Skin epidermis (tissue), 12 donors: ENCODE measurements around the gene DAPK2.

Experiments
- H3K27ac ChIP-seq, 21 experiments: fragments of 200-600 bp; sonication (generic) in 11 of 21; one replicate each; pipeline ENCODE4 v1.5.0; 2020; ENCODE audit warnings: mild to moderate bottlenecking in 3 of 21, inconsistent platforms in 2 of 21, moderate library complexity in 2 of 21
- H3K4me3 ChIP-seq, 7 experiments: fragments of 200-600 bp; sonication (generic) in 2 of 7; one replicate each; pipeline ENCODE4 v1.5.0; 2020; ENCODE audit warnings: inconsistent platforms in 2 of 7, mild to moderate bottlenecking in 2 of 7, moderate library complexity in 1 of 7

The DAPK2 gene

DNA sequence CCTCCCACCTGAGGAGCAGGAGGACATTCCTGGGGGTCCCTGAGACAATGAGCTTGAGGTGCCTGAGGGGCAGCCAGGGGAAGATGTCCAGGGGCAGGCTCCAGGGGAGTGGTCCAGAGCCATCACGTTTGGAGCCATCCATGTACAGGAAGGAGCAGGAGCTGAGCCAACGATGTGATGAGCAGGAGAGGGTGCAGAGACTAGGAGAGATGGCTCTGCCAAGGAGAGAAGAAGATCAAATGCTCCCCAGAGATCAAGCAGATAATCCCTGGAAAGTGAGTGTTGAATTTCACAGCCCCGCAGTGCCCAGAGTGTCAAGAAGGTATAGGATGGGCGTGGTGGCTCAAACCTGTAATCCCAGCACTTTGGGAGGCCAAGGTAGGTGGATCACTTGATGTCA is 114.7 kb downstream of the DAPK2 start:
- H3K27ac ChIP-seq = no peak overlapping the region

DNA sequence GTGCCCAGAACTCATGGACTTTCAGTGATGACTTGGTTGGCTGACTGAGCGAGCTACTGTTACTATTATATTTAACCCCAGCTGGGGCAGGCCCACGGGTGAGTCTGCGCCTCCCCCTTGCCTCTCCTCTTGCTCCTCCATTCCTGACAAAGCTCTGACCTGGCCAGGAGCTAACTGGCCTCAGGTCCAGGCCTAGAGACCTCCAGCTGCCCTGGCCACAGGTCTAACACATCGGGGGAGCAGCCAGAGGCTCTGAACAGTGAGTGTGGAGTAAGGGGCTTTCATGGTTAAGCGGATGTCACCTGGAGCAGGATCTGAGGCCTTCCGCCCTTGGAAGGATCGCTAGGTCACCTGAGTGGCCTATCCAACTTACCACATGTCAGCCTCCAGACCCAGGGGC is 116.3 kb downstream of the DAPK2 start:
- H3K27ac ChIP-seq = no peak overlapping the region

More for the DNA sequence above, 114.7 kb downstream of the DAPK2 start:
- H3K4me3 ChIP-seq = no peak overlapping the region

DNA sequence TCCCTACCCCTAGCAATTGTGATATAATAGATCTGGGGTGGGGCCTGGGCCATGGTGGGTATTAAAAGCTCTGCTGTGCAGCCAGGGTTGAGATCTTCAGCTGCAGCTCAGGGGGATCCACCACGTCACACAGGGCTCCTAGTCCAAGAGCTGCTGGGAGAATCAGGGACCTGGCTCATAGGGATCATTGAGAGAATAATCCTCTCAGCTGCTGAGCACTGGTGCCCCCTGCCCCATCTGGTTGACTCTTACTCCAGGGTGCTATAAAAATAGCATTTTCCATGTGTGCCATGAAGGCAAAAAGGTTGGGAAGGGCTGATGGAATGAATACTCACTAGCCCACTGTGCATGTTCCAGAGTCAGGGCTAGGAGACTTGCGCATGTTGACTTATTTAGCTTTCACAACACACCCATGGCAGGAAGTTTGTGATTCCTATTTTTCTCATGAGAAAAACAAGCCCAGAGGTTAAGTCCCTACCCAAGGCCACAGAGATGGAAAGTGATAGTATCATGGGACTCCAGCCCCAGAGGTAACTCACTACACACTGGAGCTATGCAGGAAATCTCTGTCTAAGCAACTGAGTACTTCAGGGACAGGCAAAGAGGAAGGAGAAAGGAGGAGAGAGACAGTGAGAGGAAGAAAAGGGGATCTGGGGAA is 118.0 kb downstream of the DAPK2 start:
- Histone ChIP-seq H3K27ac (no peak overlapping the region), H3K4me3 (no peak overlapping the region)

More for the DNA sequence above, 116.3 kb downstream of the DAPK2 start:
- H3K4me3 ChIP-seq = no peak overlapping the region

DNA sequence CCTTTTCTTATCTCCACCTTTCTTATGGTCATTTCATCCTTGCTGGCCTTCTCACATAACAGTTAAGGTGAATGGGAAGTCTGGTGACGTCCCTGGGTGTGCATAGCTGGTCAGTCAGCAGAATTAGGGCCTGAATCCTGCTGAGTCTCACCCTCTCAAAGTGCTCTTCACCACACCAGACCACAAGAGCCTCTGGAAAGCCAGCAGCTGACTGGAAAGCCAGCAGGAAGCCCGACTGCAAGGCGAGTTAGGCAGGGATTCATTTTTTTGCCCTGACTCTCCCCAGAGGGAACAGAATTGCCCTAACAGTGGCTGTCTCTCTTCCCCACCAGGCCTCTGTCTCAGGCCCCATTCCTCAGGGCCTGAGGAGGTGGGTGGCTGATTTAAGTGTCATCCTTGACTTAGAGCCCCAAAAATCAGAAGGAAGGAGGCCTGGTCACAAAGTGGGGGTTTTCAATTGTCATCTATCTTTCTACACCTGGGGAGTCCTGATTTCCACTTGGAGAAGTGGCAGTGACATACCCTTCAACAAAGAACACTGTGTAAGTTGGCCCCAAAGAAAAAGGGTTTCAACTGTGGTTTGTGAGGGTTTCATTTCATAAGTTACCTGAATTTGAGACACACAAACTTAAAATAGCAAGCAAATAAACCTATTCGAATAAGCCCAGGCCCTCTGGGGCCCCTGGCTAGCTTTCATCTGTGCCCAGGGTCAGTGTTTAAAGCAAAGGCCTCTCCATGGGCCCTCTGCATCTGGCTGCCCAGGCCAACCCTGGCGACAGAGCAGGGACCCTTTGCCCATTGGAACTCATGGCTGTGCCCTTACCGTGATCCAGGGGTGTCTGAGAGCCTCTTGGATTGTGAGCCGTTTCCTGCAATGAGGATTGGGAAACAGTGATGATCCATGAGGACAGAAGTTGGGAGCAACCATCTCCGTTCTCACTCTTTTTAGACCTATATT is 122.0 kb downstream of the DAPK2 start:
- no peak overlapping the region for H3K27ac ChIP-seq
- H3K4me3 ChIP-seq = no peak overlapping the region

DNA sequence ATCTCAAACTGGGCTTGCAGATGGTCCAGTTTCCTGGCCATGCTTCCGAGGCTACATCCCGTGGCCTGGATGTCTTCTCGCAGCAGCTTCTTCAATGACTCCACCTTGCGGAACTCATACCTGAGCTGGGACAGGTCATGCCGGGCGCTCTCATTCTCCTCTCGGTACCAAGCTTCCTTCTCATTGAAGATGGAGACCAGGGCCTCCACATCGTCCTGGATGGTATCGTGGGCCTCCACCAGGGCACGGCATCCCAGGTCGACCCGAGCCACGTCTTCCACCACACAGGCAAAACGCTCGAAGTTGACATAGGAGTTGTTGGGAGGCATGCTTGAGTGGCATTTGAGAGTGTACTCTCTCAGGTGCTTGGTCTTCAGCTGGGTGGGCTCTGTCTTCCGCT is 123.4 kb downstream of the DAPK2 start:
- H3K27ac ChIP-seq = no peak overlapping the region
- H3K4me3 ChIP-seq = no peak overlapping the region

DNA sequence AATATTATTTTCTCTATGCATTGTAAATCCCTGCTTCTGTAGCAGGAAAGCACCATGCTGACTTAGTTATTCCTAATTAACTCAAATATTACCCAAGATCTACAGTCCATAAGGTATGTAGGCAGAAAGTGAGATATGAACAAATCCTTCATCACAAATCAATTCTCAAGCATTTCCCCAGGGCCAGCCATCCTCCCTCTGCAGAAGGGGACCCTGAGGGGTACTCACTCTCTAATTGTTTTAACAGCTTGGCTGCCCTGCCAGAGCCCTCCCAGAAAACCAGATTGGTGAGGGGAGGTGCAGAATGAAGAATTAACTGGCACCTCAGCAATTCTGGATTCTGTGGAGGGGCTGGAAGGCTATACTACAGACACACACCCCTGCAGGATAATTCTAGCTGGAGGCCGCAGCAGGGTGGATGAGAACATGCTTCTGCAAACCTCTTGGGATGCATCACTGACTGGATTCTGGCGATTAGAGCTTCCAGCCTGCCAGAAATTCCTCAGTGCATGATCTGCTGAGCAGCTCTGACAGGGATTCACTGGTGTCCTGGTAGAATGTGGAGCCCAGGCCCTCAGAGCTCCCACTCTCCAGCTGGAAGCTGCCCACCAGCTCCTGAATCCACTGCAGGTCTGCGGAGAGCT is 123.9 kb downstream of the DAPK2 start:
- H3K4me3 ChIP-seq = no peak overlapping the region
- no peak overlapping the region for H3K27ac ChIP-seq

DNA sequence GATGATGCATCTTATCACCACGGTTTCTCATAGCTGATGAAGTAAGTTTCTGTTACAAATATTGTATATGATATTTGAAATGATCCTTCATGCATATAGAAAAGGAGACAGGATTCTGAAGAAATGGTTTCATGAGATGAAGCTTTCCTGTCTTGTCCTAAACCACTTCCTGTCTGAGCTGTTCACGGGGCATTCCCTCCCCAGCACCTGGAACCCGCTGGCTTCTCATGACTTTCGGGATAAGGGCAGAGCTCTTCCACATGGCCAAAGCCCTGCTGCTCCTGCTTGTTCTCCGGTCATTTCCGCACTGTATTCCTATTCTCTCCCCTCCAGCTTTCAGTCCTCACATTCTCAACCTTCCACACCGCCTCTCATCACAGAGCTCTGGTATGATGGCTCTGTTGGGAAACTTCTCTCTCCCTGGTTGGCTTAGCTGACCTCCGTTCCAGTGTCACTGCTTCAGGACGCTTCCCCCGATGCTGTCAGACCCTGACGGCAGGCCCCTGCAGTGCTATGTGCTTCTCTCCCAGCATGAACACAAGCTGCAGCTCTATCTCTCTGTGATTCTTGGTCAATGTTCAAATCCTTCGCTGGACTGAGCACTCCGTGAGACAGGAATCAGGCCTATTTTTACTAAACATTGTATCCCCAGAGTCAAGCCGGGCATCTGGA is 125.6 kb downstream of the DAPK2 start:
- no peak overlapping the region for H3K4me3 ChIP-seq
- no peak overlapping the region for H3K27ac ChIP-seq

DNA sequence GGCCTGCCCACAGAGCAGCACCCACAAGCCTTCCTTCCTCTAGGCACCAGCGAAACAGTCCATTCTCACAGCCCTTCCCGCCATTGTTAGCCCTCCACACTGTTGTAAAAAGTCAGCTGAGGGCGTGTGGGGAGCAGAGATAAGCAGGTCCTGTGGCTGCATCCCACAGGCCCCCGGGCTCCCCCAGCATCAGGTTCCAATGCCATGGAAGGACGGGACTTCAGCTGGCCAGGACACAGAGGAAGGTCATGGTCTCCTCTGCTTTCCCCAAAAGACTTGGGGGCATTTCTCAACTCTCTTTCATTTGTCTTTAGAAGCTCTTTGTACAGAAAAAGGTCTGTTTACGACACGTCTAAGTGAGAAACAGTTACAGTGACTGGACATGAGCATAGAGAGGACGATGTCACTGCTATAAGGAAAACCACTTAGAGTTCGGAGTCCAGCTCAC is 127.4 kb downstream of the DAPK2 start:
- Histone ChIP-seq H3K27ac (no peak overlapping the region), H3K4me3 (no peak overlapping the region)

DNA sequence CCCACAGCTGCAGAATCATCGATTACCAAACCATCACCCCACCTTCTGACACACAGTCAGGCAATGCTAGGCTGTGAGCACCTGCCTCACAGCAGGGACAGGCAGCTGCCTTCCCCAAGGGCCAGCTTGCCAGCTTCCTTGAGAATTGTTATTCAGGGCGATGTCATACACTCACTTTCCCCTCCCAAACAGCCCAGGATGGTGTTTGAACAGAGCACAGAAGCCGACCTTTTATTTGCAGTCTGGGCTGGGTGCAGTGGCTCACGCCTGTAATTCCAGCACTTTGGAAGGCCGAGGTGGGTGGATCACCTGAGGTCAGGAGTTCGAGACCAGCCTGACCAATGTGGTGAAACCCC is 128.0 kb downstream of the DAPK2 start:
- Histone ChIP-seq H3K4me3 (no peak overlapping the region), H3K27ac (no peak overlapping the region)

DNA sequence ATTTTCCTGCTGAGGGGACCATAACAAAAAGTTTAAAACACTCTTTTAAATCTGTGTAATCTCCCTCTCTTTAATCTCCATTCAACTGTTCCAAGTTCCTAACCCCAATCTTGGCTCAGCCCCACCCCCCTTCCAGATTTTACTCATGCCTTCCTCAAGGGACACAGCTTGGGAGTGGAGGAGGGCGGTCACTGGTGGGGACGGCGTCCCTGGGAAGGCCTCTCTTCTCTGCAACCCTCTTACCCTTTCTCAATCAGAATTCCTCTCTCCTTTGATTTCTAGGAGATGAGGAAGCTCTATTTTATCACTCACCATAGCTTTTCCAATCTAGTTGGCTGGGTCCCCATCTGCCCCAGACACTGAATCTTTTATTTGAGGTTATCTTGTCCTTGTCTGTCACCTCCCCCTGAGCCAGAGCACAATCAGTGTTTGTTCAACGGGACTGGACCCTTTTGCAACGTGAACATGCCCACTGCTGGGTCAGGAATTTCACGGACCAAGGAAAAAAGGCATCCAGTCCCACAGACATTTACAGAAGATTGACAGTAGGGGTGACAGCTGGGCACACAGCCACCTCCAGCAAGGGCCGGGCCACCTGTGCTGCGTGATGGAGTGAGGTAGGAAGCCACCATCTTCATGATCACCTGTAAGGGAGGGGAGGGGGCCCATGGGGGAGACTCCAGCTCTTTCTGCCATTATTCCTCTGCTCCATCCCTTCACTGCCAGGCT is 128.5 kb downstream of the DAPK2 start:
- no peak overlapping the region for H3K4me3 ChIP-seq
- H3K27ac ChIP-seq = no peak overlapping the region

DNA sequence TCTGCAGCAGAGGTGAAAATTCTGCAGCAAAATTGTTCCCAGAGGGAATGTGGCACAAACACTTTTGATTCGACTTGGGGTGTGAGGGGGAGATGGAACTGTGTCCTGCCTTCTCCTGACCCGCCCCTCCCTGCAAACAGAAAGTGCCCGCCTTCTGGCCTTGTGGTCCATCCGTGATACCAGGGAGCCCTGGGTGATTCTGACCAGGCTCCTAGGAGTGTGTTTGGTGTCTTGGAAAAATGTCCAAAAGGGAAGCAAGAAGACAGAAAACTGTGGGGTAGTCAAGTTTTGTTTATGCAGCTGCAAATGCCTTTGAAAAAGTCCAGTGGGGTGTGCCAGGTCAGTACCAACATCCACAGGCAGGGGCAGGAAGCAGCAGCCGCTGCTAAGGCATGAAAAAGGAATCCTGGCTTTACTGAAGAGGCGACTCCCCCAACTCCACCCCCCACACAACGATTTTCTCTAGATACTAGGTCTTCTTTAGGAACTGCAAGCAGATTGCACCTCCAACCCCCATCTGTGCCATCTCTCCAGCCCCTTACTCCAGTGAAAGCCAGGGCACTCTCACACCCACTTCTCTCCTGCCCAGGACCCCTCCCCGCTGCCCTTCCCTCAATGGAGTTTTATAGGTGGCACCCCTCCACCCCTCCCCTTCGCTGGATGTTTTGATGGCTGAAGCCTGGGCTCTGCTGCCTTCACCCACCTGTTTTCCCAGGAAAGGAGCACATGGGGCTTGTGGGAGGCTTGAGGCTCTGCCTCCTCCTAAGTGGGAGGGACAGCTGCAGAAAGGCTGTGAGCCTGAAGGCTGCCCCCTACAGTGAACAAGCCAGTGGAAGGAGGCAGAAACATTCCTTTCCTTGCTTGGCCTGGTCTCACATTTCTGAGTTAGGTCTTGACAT is 130.2 kb downstream of the DAPK2 start:
- peak overlapping the region in 1 of 21 experiments; percentile 38 for H3K27ac ChIP-seq
- H3K4me3 ChIP-seq = no peak overlapping the region

DNA sequence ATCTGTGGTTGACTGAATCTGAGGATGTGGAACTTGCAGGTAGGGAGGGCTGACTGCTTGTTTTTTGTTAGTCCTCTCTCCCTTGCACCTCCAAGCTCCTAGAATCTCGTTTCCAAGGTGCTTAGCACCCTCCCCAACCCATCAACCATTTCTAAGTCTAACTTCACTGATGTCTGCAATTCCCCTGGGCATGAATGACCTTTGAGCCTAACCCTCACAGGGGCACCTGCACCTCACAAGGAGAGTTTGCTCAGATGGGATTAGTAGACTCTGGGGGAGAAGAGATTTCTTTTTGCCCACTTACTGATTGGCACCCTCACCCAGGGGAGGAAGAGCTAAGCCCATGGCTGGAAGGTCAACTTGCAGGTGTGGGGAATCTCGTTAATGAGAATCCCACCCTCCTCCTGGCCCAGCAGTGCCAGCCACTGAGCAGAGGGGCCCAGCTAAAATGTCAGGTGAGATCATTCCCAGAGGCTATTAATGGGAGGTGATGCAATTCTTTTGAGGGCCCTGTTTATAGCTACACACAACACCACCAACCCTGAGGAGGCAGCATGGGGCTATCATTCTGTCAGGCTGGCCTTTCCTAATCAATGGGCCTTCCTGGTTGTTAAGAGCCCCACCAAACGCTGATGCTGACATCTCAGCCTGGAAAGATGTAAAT is 130.9 kb downstream of the DAPK2 start:
- no peak overlapping the region for H3K27ac ChIP-seq

DNA sequence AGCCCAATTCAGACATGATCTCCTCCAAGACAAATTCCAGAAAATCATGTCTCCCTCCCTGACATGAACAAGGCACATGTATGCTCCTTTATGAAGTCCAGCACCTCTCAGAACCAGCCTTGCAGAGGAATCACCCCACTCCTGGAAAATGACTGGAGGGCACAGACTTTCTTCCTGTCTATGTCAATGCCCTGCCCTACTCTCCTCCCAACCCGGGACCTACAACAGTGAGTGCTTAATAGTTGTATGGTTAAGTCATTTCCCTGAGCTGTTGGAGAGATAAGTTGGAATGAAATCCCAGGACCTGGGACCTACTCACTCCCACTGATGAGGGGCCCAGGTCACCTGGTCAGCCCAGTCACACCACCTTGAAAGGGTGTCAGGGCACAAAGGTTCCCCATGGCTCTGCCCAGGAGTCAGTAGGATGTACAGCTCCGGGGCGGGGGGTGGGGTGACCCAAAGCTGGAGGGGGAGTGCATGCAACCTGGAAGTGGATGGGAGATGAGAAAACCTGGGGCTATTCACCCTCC is 132.4 kb downstream of the DAPK2 start:
- no peak overlapping the region for H3K27ac ChIP-seq

More for the DNA sequence above, 130.9 kb downstream of the DAPK2 start:
- no peak overlapping the region for H3K4me3 ChIP-seq

DNA sequence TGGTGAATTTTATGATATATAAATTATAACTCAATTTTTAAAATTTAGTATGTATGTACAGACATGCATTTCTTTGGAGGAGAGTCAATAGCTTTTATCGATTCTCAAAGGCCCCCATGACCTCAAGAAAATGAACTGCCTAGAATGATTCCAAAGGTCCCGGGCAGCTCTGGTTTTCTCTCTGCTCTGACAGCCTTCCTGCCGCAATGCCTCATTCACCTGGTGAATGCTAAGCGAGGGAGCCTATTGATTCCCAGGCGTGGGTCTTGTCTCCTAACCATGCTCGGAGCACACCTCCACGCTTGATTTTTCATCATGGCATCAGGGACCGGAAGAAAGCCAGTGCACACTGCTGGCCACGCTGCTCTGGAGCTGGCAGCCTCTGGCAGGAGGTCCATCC is 132.9 kb downstream of the DAPK2 start:
- Histone ChIP-seq H3K27ac (no peak overlapping the region), H3K4me3 (no peak overlapping the region)

More for the DNA sequence above, 132.4 kb downstream of the DAPK2 start:
- H3K4me3 ChIP-seq = no peak overlapping the region

DNA sequence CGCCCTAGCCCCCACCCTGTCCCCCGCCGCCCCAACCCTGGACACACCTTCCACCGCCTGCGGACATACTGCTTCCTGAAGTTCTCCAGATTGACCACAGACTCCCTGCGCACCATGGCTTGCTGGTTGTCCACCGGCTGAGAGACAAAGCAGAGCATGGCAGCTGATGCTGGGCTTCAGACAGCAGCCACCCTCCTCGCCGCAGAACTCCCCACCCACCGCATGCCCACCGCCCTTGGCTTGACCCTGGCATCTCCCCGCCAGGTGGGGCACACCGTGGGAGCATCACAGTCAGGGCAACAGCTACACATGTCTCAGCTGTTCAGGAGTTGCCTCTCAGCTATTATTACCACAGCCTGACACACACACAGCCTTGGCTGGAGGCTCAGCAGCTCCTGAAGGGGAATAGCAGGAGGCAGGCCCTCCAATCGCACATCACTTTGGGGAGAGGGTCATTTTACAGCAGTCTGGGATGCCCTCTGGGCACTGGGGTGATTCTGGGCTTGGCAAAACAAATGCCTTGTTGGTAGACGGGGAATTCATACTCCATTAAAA is 134.1 kb downstream of the DAPK2 start:
- no peak overlapping the region for H3K4me3 ChIP-seq
- H3K27ac ChIP-seq = peak overlapping the region in 1 of 21 experiments; percentile 47

DNA sequence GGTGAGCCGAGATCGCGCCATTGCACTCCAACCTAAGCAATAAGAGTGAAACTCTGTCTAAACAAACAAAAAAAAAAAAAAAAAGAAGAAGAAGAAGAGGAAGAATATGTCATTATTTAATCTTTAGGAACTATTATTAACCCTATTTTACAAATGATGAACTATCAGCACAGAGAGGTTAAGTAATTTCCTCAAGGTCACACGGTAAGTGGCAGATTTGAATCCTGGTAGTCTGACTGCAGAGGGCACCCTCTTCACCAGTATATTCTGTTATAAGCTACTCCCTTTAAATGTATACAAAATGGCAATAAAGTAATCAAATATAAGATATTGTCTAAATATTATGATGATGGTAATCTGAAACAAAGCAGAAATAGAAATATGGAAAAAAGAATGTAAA is 135.1 kb downstream of the DAPK2 start:
- no peak overlapping the region for H3K27ac ChIP-seq

DNA sequence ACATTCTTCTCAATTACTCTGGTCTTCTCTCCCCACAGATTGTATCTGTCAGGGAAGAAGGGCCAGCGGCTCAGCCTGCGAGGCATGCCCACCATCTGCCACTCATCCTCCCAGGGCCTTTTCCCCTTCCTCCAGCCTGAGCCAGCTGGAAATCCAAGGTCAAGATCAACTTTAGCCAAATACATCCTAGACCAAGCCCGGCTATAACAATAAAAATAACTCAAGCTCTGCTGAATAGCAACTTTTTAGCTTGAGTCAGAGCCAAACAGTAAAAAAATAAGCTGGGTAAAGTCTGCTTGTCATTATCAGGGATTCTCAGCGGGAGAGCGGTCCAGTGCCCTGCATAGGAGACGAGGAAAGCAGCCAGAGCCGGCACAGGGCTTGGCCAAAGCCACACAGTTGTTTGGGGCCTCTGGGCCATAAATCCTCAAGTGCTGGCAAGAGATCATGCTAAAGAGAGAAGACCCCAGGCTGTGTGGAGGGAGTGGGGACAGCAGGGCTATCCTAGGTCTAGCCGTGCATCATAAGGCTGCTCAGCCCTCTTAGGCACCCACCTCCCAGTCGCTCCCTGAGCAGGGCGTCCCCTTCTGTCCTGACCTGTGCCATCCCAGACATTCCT is 136.4 kb downstream of the DAPK2 start:
- peak overlapping the region in 13 of 21 experiments; percentile 0 to 63 (median 37) for H3K27ac ChIP-seq
- no peak overlapping the region for H3K4me3 ChIP-seq

More for the DNA sequence above, 135.1 kb downstream of the DAPK2 start:
- no peak overlapping the region for H3K4me3 ChIP-seq
